WTC11 (cell line): Measurements from ENCODE around the gene MORN1. TPM values are rescaled to one million over a fixed set of nuclear protein-coding genes. Genes with fewer than 3 reads are reported as not detected.
A peak's percentile ranks its signal among the peaks of the same experiment; 100 is the strongest.

ENCODE experiments used
- ATAC-seq: fragments of 200-7000 bp; cut with Tn5 transposase; 2 replicates; pipeline ENCODE4 v1.10.0; 2021; ENCODE audit warnings: mild to moderate bottlenecking, moderate library complexity
- CTCF ChIA-PET: fragments of 300-600 bp; sonication (Branson Sonifier 250); formaldehyde crosslinking; loops from one replicate; lab custom pipeline; 2021; ENCODE audit warnings: antibody characterized with exemption; lab: Charles Lee
- POLR2A ChIA-PET: fragments of 350-600 bp; sonication (Branson Sonifier 250); formaldehyde crosslinking; loops from one replicate; lab custom pipeline; 2021; ENCODE audit warnings: antibody characterized with exemption; lab: Charles Lee
- DNase-seq: peaks from one replicate; pipeline ENCODE4 v3.0.0; 2021; ENCODE audit warnings: low spot score
- H3K27ac Mint-ChIP-seq: 2 replicates; pipeline ENCODE4 v1.8.0; 2021; ENCODE audit warnings: mixed read lengths
- H3K27me3 Mint-ChIP-seq: 2 replicates; pipeline ENCODE4 v1.8.0; 2021; ENCODE audit warnings: low read depth, mild to moderate bottlenecking, moderate library complexity, mixed read lengths
- H3K36me3 Mint-ChIP-seq: 2 replicates; pipeline ENCODE4 v1.8.0; 2021; ENCODE audit warnings: mixed read lengths
- H3K4me1 Mint-ChIP-seq: 2 replicates; pipeline ENCODE4 v1.8.0; 2022; ENCODE audit warnings: mixed read lengths
- H3K4me3 Mint-ChIP-seq: 2 replicates; pipeline ENCODE4 v1.8.0; 2021; ENCODE audit warnings: mild to moderate bottlenecking, moderate library complexity, mixed read lengths
- H3K9me3 Mint-ChIP-seq: 2 replicates; pipeline ENCODE4 v1.8.0; 2021; ENCODE audit warnings: mixed read lengths
- ATF2 ChIP-seq: sonication (generic); formaldehyde crosslinking; IDR thresholded peaks from 2 replicates; pipeline ENCODE4 v1.8.1; 2022; ENCODE audit warnings: low read depth, missing genetic modification reagents, borderline replicate concordance
- EMX1 ChIP-seq: fragments of 250-450 bp; sonication (Bioruptor Pico); IDR thresholded peaks from 2 replicates; pipeline ENCODE4 v1.8.0; 2021; ENCODE audit warnings: mild to moderate bottlenecking
- FOXK1 ChIP-seq: sonication (generic); formaldehyde crosslinking; IDR thresholded peaks from 2 replicates; pipeline ENCODE4 v1.8.0; 2022; ENCODE audit warnings: mild to moderate bottlenecking, moderate library complexity, missing genetic modification reagents
- GABPB1 ChIP-seq: sonication (generic); formaldehyde crosslinking; IDR thresholded peaks from 2 replicates; pipeline ENCODE4 v1.8.1; 2023; ENCODE audit warnings: mild to moderate bottlenecking, missing genetic modification reagents
- HMGA2 ChIP-seq: fragments of 250-450 bp; sonication (Bioruptor Pico); IDR thresholded peaks from 2 replicates; pipeline ENCODE4 v1.4.0; 2021; ENCODE audit warnings: mild to moderate bottlenecking, moderate library complexity
- HMGXB4 ChIP-seq: sonication (generic); formaldehyde crosslinking; IDR thresholded peaks from 2 replicates; pipeline ENCODE4 v1.8.1; 2023; ENCODE audit warnings: mild to moderate bottlenecking, moderate library complexity, missing genetic modification reagents
- MAX ChIP-seq: sonication (generic); formaldehyde crosslinking; IDR thresholded peaks from 2 replicates; pipeline ENCODE4 v1.8.0; 2022; ENCODE audit warnings: mild to moderate bottlenecking, missing genetic modification reagents
- MYBL2 ChIP-seq: sonication (generic); formaldehyde crosslinking; IDR thresholded peaks from 2 replicates; pipeline ENCODE4 v1.8.1; 2023; ENCODE audit warnings: mild to moderate bottlenecking, moderate library complexity, missing genetic modification reagents
- NR3C1 ChIP-seq: sonication (generic); formaldehyde crosslinking; conservative IDR thresholded peaks from 2 replicates; pipeline ENCODE4 v1.8.1; 2023; ENCODE audit warnings: low read depth, mild to moderate bottlenecking, missing genetic modification reagents
- PRRX2 ChIP-seq: fragments of 250-450 bp; sonication (Bioruptor Pico); IDR thresholded peaks from 2 replicates; pipeline ENCODE4 v1.8.0; 2021; ENCODE audit warnings: mild to moderate bottlenecking
- SMAD3 ChIP-seq: sonication (generic); formaldehyde crosslinking; IDR thresholded peaks from 2 replicates; pipeline ENCODE4 v1.8.0; 2022; ENCODE audit warnings: missing genetic modification reagents, mild to moderate bottlenecking, borderline replicate concordance
- SP1 ChIP-seq: sonication (generic); formaldehyde crosslinking; conservative IDR thresholded peaks from 2 replicates; pipeline ENCODE4 v1.8.1; 2022; ENCODE audit warnings: missing genetic modification reagents
- ZBTB21 ChIP-seq: sonication (generic); formaldehyde crosslinking; IDR thresholded peaks from 2 replicates; pipeline ENCODE4 v1.8.1; 2023; ENCODE audit warnings: mild to moderate bottlenecking, missing genetic modification reagents, borderline replicate concordance
- ZNF138 ChIP-seq: sonication (generic); formaldehyde crosslinking; conservative IDR thresholded peaks from 2 replicates; pipeline ENCODE4 v1.8.1; 2022; ENCODE audit warnings: mild to moderate bottlenecking, moderate library complexity, missing genetic modification reagents
- ZNF232 ChIP-seq: sonication (generic); formaldehyde crosslinking; IDR thresholded peaks from 2 replicates; pipeline ENCODE4 v1.8.0; 2022; ENCODE audit warnings: mild to moderate bottlenecking, missing genetic modification reagents
- total RNA-seq: library from RNA; stranded (reverse); gene quantifications from 3 replicates; pipeline ENCODE4 v1.2.3, GENCODE V29; 2021

The MORN1 gene
- total RNA-seq, 1 experiment from 2014 or later = 14.5 TPM

DNA sequence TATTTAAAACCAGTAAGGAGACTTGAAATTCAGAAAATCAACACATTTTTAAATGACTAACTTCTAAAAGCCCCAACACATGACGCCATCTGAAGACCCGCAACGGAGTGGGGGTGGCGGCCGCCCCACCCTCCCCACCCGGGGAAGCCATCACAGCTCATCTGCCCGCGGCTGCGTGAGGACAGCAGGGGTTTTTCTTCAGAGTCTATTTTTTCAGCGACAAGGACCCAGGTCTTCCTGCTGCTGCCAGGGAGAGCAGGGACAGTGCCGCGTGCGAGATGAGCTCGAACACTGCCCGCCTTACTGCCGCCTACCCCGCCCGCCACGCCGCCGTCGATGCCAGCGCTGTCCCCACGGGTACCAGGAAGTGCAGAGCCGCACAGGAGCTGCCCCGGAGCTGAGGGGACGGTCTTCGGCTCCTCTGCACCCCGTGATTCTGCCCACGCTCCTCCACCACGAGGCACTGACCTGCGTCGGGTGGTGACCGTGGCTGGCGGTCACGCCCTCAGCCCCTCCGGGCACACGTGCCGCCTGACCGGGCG lies 84.2 kb downstream of the MORN1 start:
- CTCF ChIA-PET = interaction anchor here (0.9 to 2.0 kb wide), 10 partner anchors 8 to 133 kb away, joined by 3 to 16 read pairs (median 6); partner anchors contain the start of gene FAAP20
- peaks cover 7% of the 10 kb centered on the region; the same call in 1 of the 2 replicates for H3K4me1 Mint-ChIP-seq
- DNase-seq = no peak

GRCh38 chr1:2306151-2306978 lies 85.0 kb downstream of the MORN1 start:
- Mint-ChIP-seq H3K27me3 (no peaks in the 10 kb centered on the region), H3K36me3 (peaks cover 23% of the 10 kb centered on the region), H3K4me1 (peaks cover 7% of the 10 kb centered on the region; the same call in 1 of the 2 replicates), H3K27ac (0 out of 2 replicates have a peak overlapping the region, but pooled peaks have one; percentile 57), H3K4me3 (no peak overlapping the region)
- peak; percentile 37 for ATAC-seq
- POLR2A ChIA-PET = interaction anchor here (0.8 to 1.3 kb wide), 4 partner anchors 16 to 101 kb away, joined by 3 read pairs; no protein-coding TSS in a partner anchor
- DNase-seq = peak; percentile 66
- TF ChIP-seq MYBL2 (CRISPR knock-in tag) = no peak
- TF ChIP-seq HMGXB4 (CRISPR knock-in tag) = 0 out of 2 replicates have a peak, but pooled peaks have one; percentile 6
- 0 out of 2 replicates have a peak, but pooled peaks have one; percentile 48 for TF ChIP-seq EMX1 (CRISPR knock-in tag)
- 0 out of 2 replicates have a peak, but pooled peaks have one; percentile 12 for TF ChIP-seq MAX
- TF ChIP-seq ZBTB21 = no peak
- TF ChIP-seq ATF2 (CRISPR knock-in tag) = no peak
- TF ChIP-seq NR3C1 (CRISPR knock-in tag) = no peak
- no peak for TF ChIP-seq ZNF232 (CRISPR knock-in tag)
- peak; percentile 15; the same call in 1 of the 2 replicates for TF ChIP-seq FOXK1 (CRISPR knock-in tag)
- TF ChIP-seq, all 79 proteins: peak for 4
- CTCF ChIA-PET = interaction anchor here (0.5 to 2.0 kb wide), 12 partner anchors 9 to 132 kb away, joined by 3 to 16 read pairs (median 5); partner anchors contain the start of gene FAAP20
- H3K9me3 Mint-ChIP-seq = no peaks in the 10 kb centered on the region

More for the DNA sequence above, 84.2 kb downstream of the MORN1 start:
- Mint-ChIP-seq H3K9me3 (no peaks in the 10 kb centered on the region), H3K27ac (0 out of 2 replicates have a peak overlapping the region, but pooled peaks have one; percentile 57), H3K27me3 (no peaks in the 10 kb centered on the region), H3K36me3 (peaks cover 23% of the 10 kb centered on the region), H3K4me3 (no peak overlapping the region)
- TF ChIP-seq PRRX2 (CRISPR knock-in tag) (no peak), SP1 (no peak), GABPB1 (no peak)
- no peak for ATAC-seq
- POLR2A ChIA-PET = interaction anchor here (0.8 to 1.3 kb wide), 4 partner anchors 16 to 102 kb away, joined by 3 read pairs; no protein-coding TSS in a partner anchor

- peaks cover 2% of the 10 kb centered on the region; the same call in 1 of the 2 replicates for H3K4me1 Mint-ChIP-seq
- H3K36me3 Mint-ChIP-seq = peaks cover 23% of the 10 kb centered on the region
- H3K27me3 Mint-ChIP-seq = no peaks in the 10 kb centered on the region
- no peak overlapping the region for H3K4me3 Mint-ChIP-seq
- no peaks in the 10 kb centered on the region for H3K9me3 Mint-ChIP-seq
- no peak for DNase-seq
- POLR2A ChIA-PET = no interaction called here
- TF ChIP-seq ZNF138 (CRISPR knock-in tag) (no peak), SMAD3 (CRISPR knock-in tag) (no peak), NR3C1 (CRISPR knock-in tag) (no peak), HMGA2 (CRISPR knock-in tag) (no peak)
- TF ChIP-seq, all 79 proteins: peak for 0
- no peak overlapping the region for H3K27ac Mint-ChIP-seq
- ATAC-seq = no peak
- CTCF ChIA-PET = interaction anchor here (3.0 kb wide), 1 partner anchor 10 kb away, joined by 13 read pairs; no protein-coding TSS in a partner anchor
These were observed 86.3 kb downstream of the MORN1 start for GRCh38 chr1:2304921-2305681.
